CD4-positive, alpha-beta memory T cell (primary cell): ENCODE results near the gene KCMF1. TPM values are rescaled to one million over a fixed set of nuclear protein-coding genes. Genes with fewer than 3 reads are reported as not detected.

Source experiments
- CTCF ChIA-PET: fragments of 350-600 bp; sonication (Branson Sonifier 250); formaldehyde crosslinking; loops from one replicate; lab custom pipeline; 2021; ENCODE audit warnings: inconsistent platforms; ENCODE audit not compliant: partially characterized antibody; lab: Charles Lee
- POLR2A ChIA-PET: fragments of 350-600 bp; sonication (Branson Sonifier 250); formaldehyde crosslinking; loops from one replicate; lab custom pipeline; 2021; ENCODE audit not compliant: partially characterized antibody; lab: Charles Lee
- DNase-seq, 5 donors: peaks; one replicate each; pipeline versions ENCODE4 v3.0.0 to v3.0.0-alpha.2; 2020 to 2022; ENCODE audit warnings: mixed read lengths in 1 of 5
- H3K27ac ChIP-seq: one replicate; pipeline ENCODE4 v1.7.0; 2013; ENCODE audit warnings: low read depth, low read length
- H3K27me3 ChIP-seq: 2 replicates; pipeline ENCODE4 v1.7.0; 2013; ENCODE audit warnings: mild to moderate bottlenecking, low read length, moderate library complexity; ENCODE audit not compliant: insufficient read depth
- H3K36me3 ChIP-seq: 2 replicates; pipeline ENCODE4 v1.7.0; 2013; ENCODE audit warnings: mild to moderate bottlenecking, low read length, moderate library complexity; ENCODE audit not compliant: insufficient read depth
- H3K4me1 ChIP-seq: 2 replicates; pipeline ENCODE4 v1.7.0; 2013; ENCODE audit warnings: mild to moderate bottlenecking, low read length, moderate library complexity; ENCODE audit not compliant: insufficient read depth
- H3K4me3 ChIP-seq, 2 donors: one replicate each; pipeline ENCODE4 v1.7.0; 2013; ENCODE audit warnings: low read length in 2 of 2, mild to moderate bottlenecking in 1 of 2
- H3K9me3 ChIP-seq, 2 donors: one replicate each; pipeline ENCODE4 v1.7.0; 2013; ENCODE audit warnings: low read length in 2 of 2, control low read depth in 1 of 2; ENCODE audit not compliant: control insufficient read depth in 1 of 2
- H3K27ac Mint-ChIP-seq, 7 donors: one replicate each; pipeline ENCODE4 v1.8.0; 2020 to 2021; ENCODE audit warnings: mixed read lengths in 7 of 7, mild to moderate bottlenecking in 6 of 7, inconsistent platforms in 3 of 7, moderate library complexity in 3 of 7
- H3K27me3 Mint-ChIP-seq, 2 donors: one replicate each; pipeline ENCODE4 v1.8.0; 2020 to 2021; ENCODE audit warnings: mixed read lengths in 2 of 2
- H3K36me3 Mint-ChIP-seq, 2 donors: one replicate each; pipeline ENCODE4 v1.8.0; 2020 to 2021; ENCODE audit warnings: mixed read lengths in 2 of 2, inconsistent platforms in 1 of 2, mild to moderate bottlenecking in 1 of 2
- H3K4me1 Mint-ChIP-seq, 4 donors: one replicate each; pipeline ENCODE4 v1.8.0; 2020 to 2021; ENCODE audit warnings: mixed read lengths in 4 of 4, mild to moderate bottlenecking in 1 of 4
- H3K4me3 Mint-ChIP-seq, 8 donors: one replicate each; pipeline ENCODE4 v1.8.0; 2020 to 2021; ENCODE audit warnings: mixed read lengths in 8 of 8, mild to moderate bottlenecking in 7 of 8, moderate library complexity in 6 of 8, inconsistent platforms in 3 of 8
- H3K9me3 Mint-ChIP-seq, 8 donors: one replicate each; pipeline ENCODE4 v1.8.0; 2020 to 2021; ENCODE audit warnings: mixed read lengths in 8 of 8, mild to moderate bottlenecking in 5 of 8, inconsistent platforms in 3 of 8, moderate library complexity in 1 of 8
- intact Hi-C: fragments of 100-400 bp; cut with micrococcal nuclease; formaldehyde crosslinking; loops from one replicate; pipeline ENCODE4 v1.15.1; 2023
- polyA plus RNA-seq, 2 donors: library from polyadenylated mRNA; unstranded; fragments of 300-500 nt; fragmentation: Illumina TruSeq; gene quantifications; one replicate each; pipeline ENCODE4 v1.2.3, GENCODE V29; 2021
- total RNA-seq, 2 experiments: library from RNA; stranded (reverse); gene quantifications; one replicate each; pipeline ENCODE4 v1.2.3, GENCODE V29; 2021

Gene KCMF1
- total and polyA plus RNA-seq, 4 experiments from 2014 or later = 25.8 to 62.7 (median 47.2) TPM

GRCh38 chr2:84965827-84966226 is 5.1 kb upstream of the KCMF1 start:
- intact Hi-C loops = no loop called here
- DNase-seq = no peak
- Histone ChIP-seq H3K4me3 (no peak overlapping the region), H3K27ac (no peak overlapping the region), H3K36me3 (peaks cover 4% of the 10 kb centered on the region), H3K9me3 (no peaks in the 10 kb centered on the region), H3K27me3 (no peaks in the 10 kb centered on the region), H3K4me1 (peaks cover 29% of the 10 kb centered on the region)
- ChIA-PET POLR2A (no interaction called here), CTCF (interaction anchor here (0.6 kb wide), 1 partner anchor 102 kb away, joined by 3 read pairs; no protein-coding TSS in a partner anchor)
- Mint-ChIP-seq H3K27ac (no peak overlapping the region), H3K4me1 (peaks cover 37 to 67% (median 47%) of the 10 kb centered on the region in 4 donors), H3K4me3 (no peak overlapping the region), H3K27me3 (peaks cover 0 to 2% of the 10 kb centered on the region in 2 donors), H3K9me3 (peaks cover 0 to 4% (median 0%) of the 10 kb centered on the region in 8 donors), H3K36me3 (peaks cover 28 to 44% of the 10 kb centered on the region in 2 donors)

GRCh38 chr2:84966731-84967130 is 4.2 kb upstream of the KCMF1 start:
- no peaks in the 10 kb centered on the region for H3K27me3 ChIP-seq
- H3K9me3 Mint-ChIP-seq = peaks cover 0 to 4% (median 0%) of the 10 kb centered on the region in 8 donors
- peak overlapping the region in 5 of 8 donors; percentile 30 to 78 (median 65) for H3K4me3 Mint-ChIP-seq
- H3K27me3 Mint-ChIP-seq = peaks cover 0 to 2% of the 10 kb centered on the region in 2 donors
- H3K4me1 Mint-ChIP-seq = peaks cover 35 to 63% (median 46%) of the 10 kb centered on the region in 4 donors
- peak overlapping the region in 5 of 7 donors; percentile 47 to 89 (median 77) for H3K27ac Mint-ChIP-seq
- intact Hi-C loops = no loop called here
- no peak for DNase-seq
- ChIA-PET CTCF (interaction anchor here (3.7 kb wide), 1 partner anchor 20 kb away, joined by 19 read pairs; no protein-coding TSS in a partner anchor), POLR2A (interaction anchor here (6.3 kb wide), 1 partner anchor 24 kb away, joined by 195 read pairs; no protein-coding TSS in a partner anchor)
- peaks cover 28 to 42% of the 10 kb centered on the region in 2 donors for H3K36me3 Mint-ChIP-seq
- no peak overlapping the region for H3K4me3 ChIP-seq
- no peak overlapping the region for H3K27ac ChIP-seq
- peaks cover 29% of the 10 kb centered on the region for H3K4me1 ChIP-seq
- H3K36me3 ChIP-seq = peaks cover 4% of the 10 kb centered on the region
- no peaks in the 10 kb centered on the region for H3K9me3 ChIP-seq

GRCh38 chr2:84969511-84970209 is 1.3 kb upstream of the KCMF1 start:
- Mint-ChIP-seq H3K27ac (peak overlapping the region; percentile 97 to 100 (median 99)), H3K4me3 (peak overlapping the region; percentile 93 to 100 (median 99)), H3K27me3 (peaks cover 0 to 2% of the 10 kb centered on the region in 2 donors), H3K36me3 (peaks cover 15 to 28% of the 10 kb centered on the region in 2 donors), H3K4me1 (peaks cover 37 to 68% (median 51%) of the 10 kb centered on the region in 4 donors), H3K9me3 (peaks cover 0 to 4% (median 0%) of the 10 kb centered on the region in 8 donors)
- Histone ChIP-seq H3K27ac (peak overlapping the region; percentile 93), H3K9me3 (no peaks in the 10 kb centered on the region), H3K36me3 (peaks cover 4% of the 10 kb centered on the region), H3K27me3 (no peaks in the 10 kb centered on the region), H3K4me3 (peak overlapping the region; percentile 63 to 90), H3K4me1 (peaks cover 45% of the 10 kb centered on the region)
- intact Hi-C loops = loop anchor here (1.0 to 2.0 kb wide), 5 partner anchors 23 to 187 kb away; no protein-coding TSS in a partner anchor
- POLR2A ChIA-PET = interaction anchor here (0.6 to 6.3 kb wide), 20 partner anchors 9 to 511 kb away, joined by 3 to 195 read pairs (median 3); partner anchors contain the start of genes DNAH6, SUCLG1 and TMSB10
- DNase-seq = peak; percentile 45 to 78 (median 50)
- CTCF ChIA-PET = interaction anchor here (0.6 to 3.7 kb wide), 6 partner anchors 10 to 87 kb away, joined by 3 to 25 read pairs (median 6); no protein-coding TSS in a partner anchor

GRCh38 chr2:84970210-84970867 is 622 bp upstream of the KCMF1 start:
- Mint-ChIP-seq H3K9me3 (peaks cover 0 to 4% (median 0%) of the 10 kb centered on the region in 8 donors), H3K4me3 (peak overlapping the region; percentile 93 to 100 (median 99)), H3K36me3 (peaks cover 8 to 23% of the 10 kb centered on the region in 2 donors), H3K27me3 (peaks cover 0 to 2% of the 10 kb centered on the region in 2 donors), H3K4me1 (peaks cover 37 to 68% (median 50%) of the 10 kb centered on the region in 4 donors), H3K27ac (peak overlapping the region; percentile 97 to 100 (median 99))
- Histone ChIP-seq H3K4me1 (peaks cover 52% of the 10 kb centered on the region), H3K27ac (peak overlapping the region; percentile 93), H3K27me3 (no peaks in the 10 kb centered on the region), H3K4me3 (peak overlapping the region; percentile 63 to 90), H3K36me3 (no peaks in the 10 kb centered on the region), H3K9me3 (no peaks in the 10 kb centered on the region)
- intact Hi-C loops = loop anchor here (2.0 kb wide), 2 partner anchors 64 to 188 kb away; no protein-coding TSS in a partner anchor
- CTCF ChIA-PET = interaction anchor here (1.2 to 3.7 kb wide), 4 partner anchors 24 to 45 kb away, joined by 4 to 25 read pairs (median 13); no protein-coding TSS in a partner anchor
- POLR2A ChIA-PET = interaction anchor here (0.8 to 6.3 kb wide), 18 partner anchors 9 to 187 kb away, joined by 3 to 195 read pairs (median 6); partner anchors contain the start of genes TMSB10 and TRABD2A
- DNase-seq = peak in 3 of 5 donors; percentile 43 to 70 (median 68)

- Mint-ChIP-seq H3K9me3 (peaks cover 0 to 4% (median 0%) of the 10 kb centered on the region in 8 donors), H3K27me3 (peaks cover 0 to 2% of the 10 kb centered on the region in 2 donors), H3K27ac (peak overlapping the region; percentile 89 to 98 (median 91)), H3K4me3 (peak overlapping the region; percentile 79 to 92 (median 88)), H3K4me1 (peaks cover 41 to 71% (median 57%) of the 10 kb centered on the region in 4 donors), H3K36me3 (peaks cover 7 to 25% of the 10 kb centered on the region in 2 donors)
- peak overlapping the region; percentile 79 for H3K27ac ChIP-seq
- peak overlapping the region; percentile 35 to 79 for H3K4me3 ChIP-seq
- DNase-seq = peak; percentile 74 to 78 (median 78)
- intact Hi-C loops = loop anchor here (2.0 kb wide), 3 partner anchors 43 to 189 kb away; no protein-coding TSS in a partner anchor
- CTCF ChIA-PET = interaction anchor here (1.2 to 3.3 kb wide), 3 partner anchors 27 to 46 kb away, joined by 4 to 25 read pairs (median 10); no protein-coding TSS in a partner anchor
- POLR2A ChIA-PET = interaction anchor here (0.6 to 6.3 kb wide), 14 partner anchors 10 to 512 kb away, joined by 3 to 195 read pairs (median 5); partner anchors contain the start of genes SUCLG1, TMSB10 and TRABD2A
- no peaks in the 10 kb centered on the region for H3K27me3 ChIP-seq
- peaks cover 65% of the 10 kb centered on the region for H3K4me1 ChIP-seq
- no peaks in the 10 kb centered on the region for H3K36me3 ChIP-seq
- no peaks in the 10 kb centered on the region for H3K9me3 ChIP-seq
These were observed 697 bp downstream of the KCMF1 start for GRCh38 chr2:84971510-84972206.
